ENCODE data around the gene SHH. TPM values are rescaled to one million over a fixed set of nuclear protein-coding genes. Genes with fewer than 3 reads are reported as not detected.

Gene SHH
- total RNA-seq, 1 experiment from 2014 or later = 22.9 TPM

GRCh38 chr7:155750255-155751125 is 61.8 kb downstream of the SHH start:
- no peaks in the 10 kb centered on the region; the same call in 1 of the 2 replicates for H3K4me1 ChIP-seq (ENCODE audit: control insufficient read depth, insufficient read depth, low read length)
- DNase-seq (ENCODE audit: low read depth, low spot score) (no peak), ATAC-seq (no peak)
- no peak for TF ChIP-seq POLR2AphosphoS5 (IDR thresholded peaks at IDR 0.05; ENCODE audit: low read depth, low read length)
- no peak for TF ChIP-seq SIN3A (IDR thresholded peaks at IDR 0.05; ENCODE audit: borderline replicate concordance, insufficient read depth, low read depth, low read length)
- no peak for TF ChIP-seq TCF7L2 (IDR thresholded peaks at IDR 0.05; ENCODE audit: low read depth, low read length)
- in situ Hi-C loops (cut with HindIII; ENCODE audit: low pct_unique_long_range_greater_than_20kb, low sequenced_read_pairs) (no loop called here), intact Hi-C loops (cut with micrococcal nuclease; ENCODE audit: unreplicated experiment) (no loop called here)
- ChIA-PET POLR2A (no interaction called here), CTCF (no interaction called here)
- no peaks in the 10 kb centered on the region for H3K27me3 ChIP-seq (ENCODE audit: control insufficient read depth, insufficient read depth, low read length)
- H3K9me3 ChIP-seq (ENCODE audit: control insufficient read depth, insufficient read depth, low read depth, low read length) = no peaks in the 10 kb centered on the region
- H3K27ac ChIP-seq (ENCODE audit: low read length) = no peak overlapping the region
- H3K4me3 ChIP-seq (ENCODE audit: low read depth in 2 of 2, low read length in 2 of 2) = no peak overlapping the region
- BruUV-seq (replicated peaks) = no TSS peak
- peaks cover 7% of the 10 kb centered on the region for H3K36me3 ChIP-seq (ENCODE audit: control insufficient read depth, insufficient read depth, low read length)

Other genes starting within 250 kb of the SHH start
- gene RBM33, start 167.8 kb downstream of the SHH start, total RNA-seq (2021; ENCODE audit: unreplicated experiment) = 61.1 TPM

Measured in Panc1 (cell line).